GM18517 (cell line): ENCODE results near the gene KCNJ8.
"Not testable (repeated sequence)": the region's sequence is repeated elsewhere in the genome, so short reads cannot be mapped to it uniquely, and the experiment has no call there.

Source experiments
- ATAC-seq: cut with Tn5 transposase; IDR thresholded peaks from one replicate; pipeline ENCODE4 v1.9.1; 2021; ENCODE audit warnings: mild to moderate bottlenecking, moderate library complexity; ENCODE audit not compliant: unreplicated experiment

Gene KCNJ8

DNA sequence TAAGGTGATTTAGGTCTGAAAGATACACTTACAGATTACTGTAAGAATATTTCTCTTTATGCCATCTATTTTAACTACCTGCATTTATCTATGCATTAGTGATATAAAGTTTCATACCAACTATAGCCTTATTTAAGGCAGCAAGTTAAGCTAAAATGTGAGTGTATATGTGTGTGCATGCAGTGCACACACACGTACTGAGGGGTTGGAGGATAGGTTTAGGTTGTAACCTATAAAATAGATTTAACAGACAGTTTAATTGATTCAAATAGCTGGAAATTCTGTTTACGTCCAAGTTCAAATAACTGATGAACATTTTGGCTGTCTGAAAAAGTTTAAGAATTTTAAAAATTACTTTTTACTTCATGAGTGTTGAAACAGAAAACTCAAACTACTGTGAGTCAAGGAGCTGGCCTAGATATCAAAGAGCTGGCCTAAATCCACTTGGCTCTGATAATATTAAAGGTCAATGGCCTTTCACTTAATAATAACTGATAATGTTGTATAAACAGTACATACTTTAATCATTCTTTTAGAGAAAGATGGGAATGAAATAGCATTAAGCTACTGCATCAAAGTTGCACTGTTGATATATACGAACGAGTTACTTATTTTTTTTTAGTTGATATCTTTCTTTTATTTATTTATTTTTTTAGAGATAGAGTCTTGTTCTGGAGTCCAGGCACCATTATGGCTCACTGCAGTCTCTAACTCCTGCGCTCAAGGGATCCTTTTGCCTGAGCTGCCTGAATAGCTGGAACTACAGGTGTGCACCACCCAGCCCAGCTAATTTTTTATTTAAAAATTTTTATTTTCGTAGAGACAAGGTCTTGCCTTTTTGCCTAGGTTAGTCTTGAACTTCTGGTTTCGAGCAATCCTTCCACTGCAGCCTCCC lies 13.8 kb upstream of the KCNJ8 start:
- ATAC-seq: no peak

DNA sequence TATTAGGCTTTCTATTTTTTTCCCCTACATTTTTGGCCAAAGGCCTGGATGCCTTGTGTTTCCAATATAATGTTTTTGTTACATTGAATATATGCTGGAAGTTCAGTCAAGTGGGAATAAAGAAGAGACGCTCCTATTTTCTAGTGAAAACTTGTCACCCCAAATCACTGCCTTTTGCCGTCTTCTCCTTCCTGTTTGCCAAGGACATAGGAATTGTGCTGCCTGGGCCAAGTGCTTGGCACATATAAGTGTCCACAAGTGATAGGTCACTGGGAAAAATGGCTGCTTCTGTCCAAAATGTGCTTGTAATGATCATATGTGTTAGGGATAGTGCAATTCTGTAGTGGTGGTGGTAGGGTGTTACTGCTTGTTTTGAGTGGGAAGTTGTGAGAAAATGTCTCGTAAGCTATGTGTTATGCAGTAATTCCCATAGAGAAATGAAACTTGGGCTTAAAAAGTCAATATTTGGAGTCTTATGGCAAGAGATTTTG lies 11.6 kb upstream of the KCNJ8 start:
- ATAC-seq: no peak

GRCh38 chr12:21782723-21783122 lies 8.2 kb upstream of the KCNJ8 start:
- ATAC-seq: not testable (repeated sequence)

GRCh38 chr12:21780786-21781185 lies 6.3 kb upstream of the KCNJ8 start:
- no peak for ATAC-seq

GRCh38 chr12:21776175-21776574 lies 1.7 kb upstream of the KCNJ8 start:
- ATAC-seq: no peak

- ATAC-seq: no peak
These were observed 771 bp upstream of the KCNJ8 start for GRCh38 chr12:21775133-21775820.

DNA sequence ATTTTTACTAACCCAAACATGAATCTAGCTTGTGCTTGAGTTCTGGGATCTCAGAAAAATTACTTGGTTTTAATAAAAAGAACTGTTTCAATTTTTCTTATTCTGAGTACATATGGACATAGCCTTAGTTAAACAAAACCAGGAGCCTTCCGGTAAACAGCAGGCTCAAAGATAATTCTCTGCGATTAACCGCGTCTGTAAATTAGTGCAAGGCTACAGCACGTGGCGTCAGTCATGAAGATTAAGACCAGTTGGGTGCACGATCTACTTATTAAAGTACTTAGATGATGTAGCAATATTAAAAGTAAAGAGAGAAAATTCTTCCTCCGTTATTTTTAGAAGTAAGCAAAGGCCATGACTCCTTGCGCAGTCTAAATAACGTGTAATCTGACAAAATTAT lies 700 bp downstream of the KCNJ8 start:
- no peak for ATAC-seq

GRCh38 chr12:21773263-21773741 lies 1.2 kb downstream of the KCNJ8 start:
- ATAC-seq: no peak

DNA sequence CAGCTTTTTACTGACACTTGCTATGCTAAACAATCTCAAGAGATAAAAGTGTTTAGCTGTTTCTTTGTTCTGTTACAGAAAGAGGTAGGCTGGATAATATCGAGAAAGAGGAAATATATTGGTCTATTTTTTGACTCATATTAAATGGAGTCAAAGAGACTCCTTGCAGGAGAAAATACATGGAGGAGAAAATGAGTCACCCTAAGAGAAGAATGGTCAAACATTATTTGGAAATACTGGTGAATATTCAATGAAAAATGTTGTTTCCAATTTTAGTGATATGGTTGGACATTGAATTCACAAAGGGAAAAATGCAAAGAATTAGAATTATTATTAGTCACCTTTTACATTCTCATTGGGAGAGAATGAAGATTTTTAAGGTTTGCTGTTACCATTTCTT lies 3.2 kb downstream of the KCNJ8 start:
- ATAC-seq: no peak

GRCh38 chr12:21769307-21769706 lies 5.2 kb downstream of the KCNJ8 start:
- no peak for ATAC-seq

- ATAC-seq: no peak
These were observed 8.1 kb downstream of the KCNJ8 start for GRCh38 chr12:21766403-21766802.

- no peak for ATAC-seq
These were observed 9.6 kb downstream of the KCNJ8 start for GRCh38 chr12:21764950-21765349.

DNA sequence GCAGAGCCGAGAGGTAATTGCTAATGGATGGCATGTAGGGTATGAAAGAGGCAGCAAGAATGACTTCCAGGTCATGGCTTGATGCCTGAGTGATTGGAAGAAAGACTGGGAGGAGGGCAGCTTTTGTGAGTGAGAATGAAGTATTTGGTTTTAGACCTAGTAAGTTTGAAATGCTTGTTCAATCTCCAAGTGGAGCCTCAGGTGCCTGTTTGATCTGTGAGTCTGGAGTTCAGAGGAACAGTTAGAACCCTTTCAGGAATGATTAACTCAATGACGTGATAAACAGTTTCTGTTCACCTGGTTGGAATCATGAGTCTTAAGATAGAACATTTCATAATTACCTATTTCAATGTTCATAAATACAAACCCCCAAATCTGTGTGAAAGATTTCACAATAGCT lies 10.4 kb downstream of the KCNJ8 start:
- ATAC-seq: no peak

DNA sequence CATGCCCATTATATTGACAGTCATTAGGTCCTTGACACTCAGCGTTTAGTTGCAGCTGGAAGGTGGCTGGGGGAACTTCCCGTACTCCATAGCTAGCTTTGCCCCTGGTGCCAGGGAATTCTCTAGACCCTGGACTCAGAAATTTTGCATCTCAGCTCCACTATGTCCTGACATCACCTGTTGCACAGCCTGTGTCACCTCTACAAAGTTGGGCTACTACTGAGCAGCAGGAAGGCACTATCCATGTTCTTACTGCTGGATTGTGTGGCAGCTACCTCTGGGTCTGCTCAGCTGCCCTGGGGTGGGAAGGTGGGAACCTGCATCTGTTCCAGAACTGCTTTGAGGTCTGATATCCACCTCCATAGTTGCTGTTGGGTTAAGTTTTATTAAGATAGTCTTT lies 11.0 kb downstream of the KCNJ8 start:
- no peak for ATAC-seq

DNA sequence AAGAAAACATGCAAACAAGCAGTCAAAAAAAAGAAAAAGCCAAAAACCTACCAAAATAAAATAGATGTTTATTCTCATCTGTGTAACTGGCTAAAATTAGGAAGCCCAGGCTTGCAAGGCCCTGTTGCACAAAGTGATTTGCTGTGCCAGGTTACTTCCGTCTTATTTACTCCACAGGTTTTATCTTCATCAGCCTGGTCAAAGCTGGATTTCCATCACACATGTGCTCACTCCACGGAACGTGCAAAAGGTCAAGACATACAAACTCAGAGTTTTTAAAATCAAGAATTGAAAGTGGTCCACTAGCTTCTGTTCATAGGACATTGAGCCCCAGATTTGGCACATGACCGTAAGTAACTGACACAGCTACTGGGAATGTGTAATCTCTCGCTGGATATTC lies 14.8 kb downstream of the KCNJ8 start:
- no peak for ATAC-seq

- ATAC-seq: no peak
These were observed 16.8 kb downstream of the KCNJ8 start for GRCh38 chr12:21757735-21758134.

- no peak for ATAC-seq
These were observed 17.8 kb downstream of the KCNJ8 start for GRCh38 chr12:21756699-21757098.

DNA sequence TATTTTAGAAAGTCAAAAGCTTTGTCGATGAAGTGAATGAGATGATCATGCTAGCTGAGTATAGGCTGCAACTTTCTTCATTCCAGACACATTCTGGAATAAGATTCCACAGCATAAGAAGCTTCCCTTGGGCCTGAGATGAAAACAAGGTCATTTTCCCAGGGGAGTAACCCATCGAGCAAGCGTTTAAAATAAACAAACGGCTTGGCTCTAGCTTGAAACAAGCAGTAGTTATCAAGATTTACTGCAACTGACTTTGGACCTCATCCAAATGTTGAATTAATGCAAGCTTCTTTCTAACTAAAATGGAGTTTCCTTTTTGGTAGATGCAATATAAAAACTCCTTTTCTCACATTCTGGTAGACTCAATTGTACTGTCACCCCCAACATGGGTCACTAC lies 23.0 kb downstream of the KCNJ8 start:
- ATAC-seq: no peak

DNA sequence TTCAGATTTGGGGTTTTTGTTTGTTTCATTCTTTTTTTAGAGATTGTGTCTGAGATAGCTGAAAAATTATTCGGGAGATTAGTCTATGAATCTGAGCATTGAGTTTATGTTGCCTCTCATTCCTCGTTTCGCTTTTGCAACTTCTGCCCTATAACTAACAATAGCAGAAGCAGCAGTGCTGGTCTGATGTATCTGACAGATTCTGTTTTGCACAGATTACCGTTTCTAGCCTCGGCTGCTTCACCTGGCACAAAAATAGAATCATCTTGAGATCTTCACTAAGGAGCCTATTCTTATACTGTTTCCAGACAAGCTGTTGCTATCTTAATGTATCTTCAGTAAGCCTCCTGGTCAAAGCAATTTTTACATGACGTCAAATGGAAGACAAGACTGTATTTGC lies 29.2 kb downstream of the KCNJ8 start:
- ATAC-seq: no peak

DNA sequence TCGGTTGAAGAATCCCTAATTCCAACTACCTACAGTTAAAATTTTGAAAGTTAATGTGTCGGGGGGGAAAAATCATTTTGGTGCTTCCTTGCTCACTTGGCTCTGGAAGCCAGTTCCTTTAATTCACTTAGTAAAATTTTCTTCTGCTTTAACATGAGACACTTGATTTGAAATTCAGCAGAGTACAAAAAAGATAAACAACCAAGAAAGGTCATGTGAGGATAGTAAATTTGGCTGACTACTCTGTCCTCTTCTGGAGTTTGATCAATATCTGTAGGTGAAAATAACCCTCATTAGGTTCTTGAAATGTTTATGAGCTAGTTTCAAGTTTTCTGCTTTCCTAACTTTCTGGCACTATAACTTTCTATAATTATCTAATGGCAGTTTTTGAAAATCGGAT lies 43.4 kb downstream of the KCNJ8 start:
- no peak for ATAC-seq

DNA sequence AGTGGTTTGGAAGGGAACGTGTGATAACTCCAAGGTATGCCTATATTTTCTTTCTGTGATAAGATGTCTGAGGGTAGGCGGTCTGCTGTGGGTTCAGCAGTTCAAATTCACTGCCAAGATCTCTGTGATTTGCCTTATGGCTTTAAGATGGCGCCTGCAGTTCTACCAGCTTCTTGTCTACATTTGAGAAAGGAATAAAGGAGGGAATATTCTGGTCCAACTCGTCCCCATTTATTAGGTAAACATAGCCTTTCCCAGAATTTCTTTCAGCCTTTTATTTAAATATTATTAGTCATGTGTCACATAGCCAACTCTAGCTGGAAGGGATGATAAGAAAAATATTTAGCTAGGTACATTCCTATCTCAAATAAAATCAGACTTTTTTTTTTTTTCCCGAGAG lies 48.8 kb downstream of the KCNJ8 start:
- no peak for ATAC-seq
